Panc1 (cell line): ENCODE measurements around the gene PIK3IP1. TPM values are rescaled to one million over a fixed set of nuclear protein-coding genes. Genes with fewer than 3 reads are reported as not detected.
"Not testable (repeated sequence)": the region's sequence is repeated elsewhere in the genome, so short reads cannot be mapped to it uniquely, and the experiment has no call there.

Experiments used
- ATAC-seq: fragments of 200-7000 bp; cut with Tn5 transposase; 2 replicates; pipeline ENCODE4 v1.9.1; 2020; ENCODE audit warnings: mild to moderate bottlenecking, moderate library complexity
- BruUV-seq: library from RNA; stranded (reverse); fragments of 400-500 nt; replicated peaks from 2 replicates; lab custom pipeline; 2021; lab: Mats Ljungman, UMichigan
- CTCF ChIA-PET: fragments of 300-600 bp; sonication (Branson Sonifier 250); formaldehyde crosslinking; loops from one replicate; lab custom pipeline; 2022; ENCODE audit warnings: antibody characterized with exemption; lab: Charles Lee
- POLR2A ChIA-PET: fragments of 300-600 bp; sonication (Branson Sonifier 250); formaldehyde crosslinking; loops from one replicate; lab custom pipeline; 2022; ENCODE audit warnings: antibody characterized with exemption; lab: Charles Lee
- DNase-seq: peaks from one replicate; pipeline ENCODE4 v3.0.0-alpha.2; 2010; ENCODE audit warnings: low read depth, low spot score
- H3K27ac ChIP-seq: 2 replicates; pipeline ENCODE4 v1.5.1; 2011; ENCODE audit warnings: mild to moderate bottlenecking, low read length, inconsistent platforms
- H3K27me3 ChIP-seq: fragments of 200-500 bp; sonication (Bioruptor generic); 2 replicates; pipeline ENCODE4 v1.6.0; 2014; ENCODE audit warnings: low read length, inconsistent platforms; ENCODE audit not compliant: control insufficient read depth, insufficient read depth
- H3K36me3 ChIP-seq: fragments of 200-500 bp; sonication (Bioruptor generic); 2 replicates; pipeline ENCODE4 v1.5.1; 2014; ENCODE audit warnings: inconsistent platforms, mild to moderate bottlenecking, low read length, moderate library complexity; ENCODE audit not compliant: control insufficient read depth, insufficient read depth
- H3K4me1 ChIP-seq: 2 replicates; pipeline ENCODE4 v1.5.1; 2011; ENCODE audit warnings: inconsistent platforms, mild to moderate bottlenecking, low read length, moderate library complexity; ENCODE audit not compliant: control insufficient read depth, insufficient read depth
- H3K4me3 ChIP-seq, 2 experiments: 2 replicates each; pipeline ENCODE4 v1.5.1; 2011 to 2012; ENCODE audit warnings: low read depth in 2 of 2, low read length in 2 of 2, mild to moderate bottlenecking in 2 of 2, inconsistent platforms in 1 of 2, moderate library complexity in 1 of 2
- H3K9me3 ChIP-seq: fragments of 200-500 bp; sonication (Bioruptor generic); 2 replicates; pipeline ENCODE4 v1.5.1; 2014; ENCODE audit warnings: low read depth, mild to moderate bottlenecking, inconsistent platforms, low read length, moderate library complexity; ENCODE audit not compliant: control insufficient read depth, insufficient read depth
- CTCF ChIP-seq: fragments of 450-650 bp; IDR thresholded peaks from 2 replicates; pipeline ENCODE4 v1.5.1; 2017; ENCODE audit warnings: mild to moderate bottlenecking
- POLR2AphosphoS5 ChIP-seq: IDR thresholded peaks from 2 replicates; pipeline ENCODE4 v1.6.1; 2012; ENCODE audit warnings: mild to moderate bottlenecking, low read depth, low read length, moderate library complexity
- REST ChIP-seq, 2 experiments: IDR thresholded peaks; 2 replicates each; pipeline ENCODE4 v1.6.1; 2011 to 2012; ENCODE audit warnings: low read depth in 2 of 2, control low read depth in 1 of 2, low read length in 1 of 2, mild to moderate bottlenecking in 1 of 2, moderate library complexity in 1 of 2; ENCODE audit not compliant: insufficient read depth in 1 of 2
- TCF7L2 ChIP-seq: IDR thresholded peaks from 2 replicates; pipeline ENCODE4 v1.6.1; 2011; ENCODE audit warnings: mild to moderate bottlenecking, low read depth, low read length, inconsistent platforms
- in situ Hi-C: cut with HindIII; loops from 2 replicates; pipeline ENCODE4 v1.10.0; 2016; ENCODE audit warnings: low sequenced_read_pairs, low pct_unique_long_range_greater_than_20kb
- intact Hi-C: fragments of 100-400 bp; cut with micrococcal nuclease; formaldehyde crosslinking; loops from one replicate; pipeline ENCODE4 v1.10.0; 2022; ENCODE audit not compliant: unreplicated experiment
- total RNA-seq: library from RNA; stranded (reverse); gene quantifications from one replicate; pipeline ENCODE4 v1.2.1, GENCODE V29; 2021; ENCODE audit not compliant: unreplicated experiment

PIK3IP1 gene
- total RNA-seq, 1 experiment from 2014 or later = 3.6 TPM

GRCh38 chr22:31247726-31248125 is 44.6 kb downstream of the PIK3IP1 start:
- DNase-seq = no peak
- no TSS peak for BruUV-seq
- no peak overlapping the region for H3K27ac ChIP-seq
- ATAC-seq = no peak
- CTCF ChIA-PET = interaction anchor here (0.6 kb wide), 1 partner anchor 10 kb away, joined by 4 read pairs; no protein-coding TSS in a partner anchor
- TF ChIP-seq REST (IDR thresholded peaks at IDR 0.05; ENCODE audit: insufficient read depth in 1 of 2, low read depth in 2 of 2, low read length in 1 of 2) (no peak), TCF7L2 (no peak), CTCF (no peak), POLR2AphosphoS5 (no peak)
- POLR2A ChIA-PET = interaction anchor here (0.7 kb wide), 1 partner anchor 140 kb away, joined by 5 read pairs; the partner anchor contains the start of gene SELENOM
- in situ Hi-C loops = no loop called here
- intact Hi-C loops = no loop called here
- peaks cover 15% of the 10 kb centered on the region for H3K4me1 ChIP-seq
- no peak overlapping the region for H3K4me3 ChIP-seq
- no peaks in the 10 kb centered on the region for H3K9me3 ChIP-seq
- no peaks in the 10 kb centered on the region for H3K27me3 ChIP-seq
- H3K36me3 ChIP-seq = no peaks in the 10 kb centered on the region

- ChIA-PET POLR2A (no interaction called here), CTCF (no interaction called here)
- no peak for ATAC-seq
- in situ Hi-C loops (no loop called here), intact Hi-C loops (no loop called here)
- no TSS peak for BruUV-seq
- no peaks in the 10 kb centered on the region for H3K36me3 ChIP-seq
- no peak for TF ChIP-seq POLR2AphosphoS5
- no peak for TF ChIP-seq TCF7L2
- no peak overlapping the region for H3K27ac ChIP-seq
- no peaks in the 10 kb centered on the region for H3K9me3 ChIP-seq
- no peak overlapping the region for H3K4me3 ChIP-seq
- no peak for DNase-seq
- peaks cover 20% of the 10 kb centered on the region for H3K4me1 ChIP-seq
- no peaks in the 10 kb centered on the region for H3K27me3 ChIP-seq
Measured at GRCh38 chr22:31246687-31247086, 45.6 kb downstream of the PIK3IP1 start.

GRCh38 chr22:31245998-31246397 is 46.3 kb downstream of the PIK3IP1 start:
- H3K36me3 ChIP-seq, in situ Hi-C loops, intact Hi-C loops, BruUV-seq, ATAC-seq, H3K27me3 ChIP-seq, H3K4me3 ChIP-seq, H3K9me3 ChIP-seq, CTCF ChIA-PET, DNase-seq, H3K27ac ChIP-seq, POLR2A ChIA-PET: not testable (repeated sequence)
- peaks cover 27% of the 10 kb centered on the region for H3K4me1 ChIP-seq
